HCT116 (cell line): ENCODE measurements around the gene CLEC18A. TPM values are rescaled to one million over a fixed set of nuclear protein-coding genes. Genes with fewer than 3 reads are reported as not detected.

Experiments used
- ATAC-seq: fragments of 200-7000 bp; cut with Tn5 transposase; 2 replicates; pipeline ENCODE4 v1.9.1; 2020; ENCODE audit warnings: mild to moderate bottlenecking, moderate library complexity
- BruUV-seq: library from RNA; stranded (reverse); fragments of 400-500 nt; replicated peaks from 2 replicates; lab custom pipeline; 2021; lab: Mats Ljungman, UMichigan
- CTCF ChIA-PET: fragments of 300-600 bp; sonication (Branson Sonifier 250); formaldehyde crosslinking; loops from one replicate; lab custom pipeline; 2021; ENCODE audit warnings: antibody characterized with exemption; lab: Charles Lee
- POLR2A ChIA-PET: fragments of 300-600, 350-600 bp; sonication (Branson Sonifier 250); formaldehyde crosslinking; loops from one replicate; lab custom pipeline; 2021; ENCODE audit warnings: antibody characterized with exemption; lab: Charles Lee
- RAD21 ChIA-PET, 2 experiments: fragments of 300-600 bp; sonication (Branson Sonifier 250); formaldehyde crosslinking; loops; one replicate each; lab custom pipeline; 2023; ENCODE audit warnings: low total read pairs in 2 of 2; ENCODE audit not compliant: uncharacterized antibody in 2 of 2, unreplicated experiment in 2 of 2, low non-redundant PET in 1 of 2; lab: Charles Lee
- DNase-seq: peaks from one replicate; pipeline ENCODE4 v3.0.0-alpha.2; 2010; ENCODE audit warnings: low read depth, low spot score
- H2AFZ ChIP-seq: fragments of 200-600 bp; shearing (Covaris generic), sonication (generic); 2 replicates; pipeline ENCODE4 v1.6.1; 2017; ENCODE audit warnings: low read depth, mixed run types, mixed read lengths, antibody characterized with exemption, low read length; ENCODE audit not compliant: poor library complexity, severe bottlenecking
- H3K27ac ChIP-seq: 2 replicates; pipeline ENCODE4 v1.5.1; 2012; ENCODE audit warnings: low read depth, low read length
- H3K27me3 ChIP-seq: fragments of 200-600 bp; sonication (generic); 2 replicates; pipeline ENCODE4 v1.6.1; 2016; ENCODE audit warnings: mixed run types, low read length, mixed read lengths; ENCODE audit not compliant: insufficient read depth
- H3K36me3 ChIP-seq, 2 experiments: fragments of 200-500 bp in 1 of 2; fragments of 200-600 bp in 1 of 2; sonication (Bioruptor generic) in 1 of 2; sonication (generic) in 1 of 2; 2 replicates each; pipeline versions ENCODE4 v1.5.1 to v1.6.1; 2014 to 2016; ENCODE audit warnings: low read length in 2 of 2, inconsistent platforms in 1 of 2, mixed read lengths in 1 of 2, mixed run types in 1 of 2; ENCODE audit not compliant: insufficient read depth in 2 of 2, control insufficient read depth in 1 of 2
- H3K4me1 ChIP-seq, 2 experiments: fragments of 200-600 bp in 1 of 2; sonication (generic) in 1 of 2; 2 replicates each; pipeline versions ENCODE4 v1.5.1 to v1.6.1; 2012 to 2017; ENCODE audit warnings: low read length in 2 of 2, inconsistent platforms in 1 of 2, mild to moderate bottlenecking in 1 of 2, mixed read lengths in 1 of 2, mixed run types in 1 of 2, moderate library complexity in 1 of 2; ENCODE audit not compliant: insufficient read depth in 2 of 2, control insufficient read depth in 1 of 2
- H3K4me2 ChIP-seq: fragments of 200-600 bp; sonication (generic); 2 replicates; pipeline ENCODE4 v1.6.1; 2017; ENCODE audit warnings: mixed run types, low read length, mixed read lengths
- H3K4me3 ChIP-seq, 2 experiments: fragments of 200-600 bp in 1 of 2; sonication (generic) in 1 of 2; replicated peaks in 1 of 2; 2 replicates each; pipeline ENCODE4 v1.5.1; 2011 to 2016; ENCODE audit warnings: low read length in 2 of 2, control low read depth in 1 of 2, low read depth in 1 of 2, mild to moderate bottlenecking in 1 of 2, mixed read lengths in 1 of 2, mixed run types in 1 of 2
- H3K79me2 ChIP-seq: fragments of 200-600 bp; sonication (generic); 2 replicates; pipeline ENCODE4 v1.6.1; 2017; ENCODE audit warnings: mild to moderate bottlenecking, mixed run types, low read length, moderate library complexity, mixed read lengths; ENCODE audit not compliant: insufficient read depth
- H3K9ac ChIP-seq: fragments of 200-600 bp; sonication (generic); 2 replicates; pipeline ENCODE4 v1.6.1; 2016; ENCODE audit warnings: low read length, mixed read lengths
- H3K9me2 ChIP-seq: fragments of 200-600 bp; sonication (generic), shearing (Covaris generic); 2 replicates; pipeline ENCODE4 v1.6.1; 2017; ENCODE audit warnings: mixed run types, mild to moderate bottlenecking, moderate library complexity; ENCODE audit not compliant: insufficient read depth
- H3K9me3 ChIP-seq, 2 experiments: fragments of 200-500 bp in 1 of 2; fragments of 200-600 bp in 1 of 2; sonication (Bioruptor generic) in 1 of 2; sonication (generic) in 1 of 2; 2 replicates each; pipeline ENCODE4 v1.6.1; 2014 to 2017; ENCODE audit warnings: low read length in 2 of 2, mixed read lengths in 2 of 2, inconsistent platforms in 1 of 2, low read depth in 1 of 2, mild to moderate bottlenecking in 1 of 2, mixed run types in 1 of 2, moderate library complexity in 1 of 2; ENCODE audit not compliant: control insufficient read depth in 1 of 2, insufficient read depth in 1 of 2
- H4K20me1 ChIP-seq: fragments of 200-600 bp; sonication (generic), shearing (Covaris generic); 2 replicates; pipeline ENCODE4 v1.6.1; 2017; ENCODE audit warnings: mixed run types, mild to moderate bottlenecking, moderate library complexity; ENCODE audit not compliant: insufficient read depth
- ATF3 ChIP-seq: IDR thresholded peaks from 2 replicates; pipeline ENCODE4 v1.6.1; 2012
- CBX3 ChIP-seq: IDR thresholded peaks from 2 replicates; pipeline ENCODE4 v1.6.1; 2012; ENCODE audit warnings: low read depth
- CEBPB ChIP-seq: IDR thresholded peaks from 2 replicates; pipeline ENCODE4 v1.6.1; 2012; ENCODE audit warnings: low read depth
- CTCF ChIP-seq, 3 experiments: fragments of 200-600 bp in 1 of 3; sonication (generic) in 1 of 3; IDR thresholded peaks in 2 of 3; conservative IDR thresholded peaks in 1 of 3; 2 replicates each; pipeline ENCODE4 v1.5.1; 2012 to 2017; ENCODE audit warnings: low read depth in 2 of 3, low read length in 2 of 3, antibody characterized with exemption in 1 of 3, borderline replicate concordance in 1 of 3, control low read depth in 1 of 3, mild to moderate bottlenecking in 1 of 3, mixed read lengths in 1 of 3, mixed run types in 1 of 3, moderate library complexity in 1 of 3; ENCODE audit not compliant: insufficient read depth in 1 of 3
- EGR1 ChIP-seq: IDR thresholded peaks from 2 replicates; pipeline ENCODE4 v1.6.1; 2012; ENCODE audit warnings: low read depth
- ELF1 ChIP-seq: IDR thresholded peaks from 2 replicates; pipeline ENCODE4 v1.6.1; 2012; ENCODE audit warnings: low read depth, borderline replicate concordance
- EZH2phosphoT487 ChIP-seq: fragments of 200-600 bp; IDR thresholded peaks from 2 replicates; pipeline ENCODE4 v1.6.1; 2018; ENCODE audit warnings: antibody characterized with exemption, borderline replicate concordance
- JUND ChIP-seq: IDR thresholded peaks from 2 replicates; pipeline ENCODE4 v1.6.1; 2012
- MAX ChIP-seq: IDR thresholded peaks from 2 replicates; pipeline ENCODE4 v1.6.1; 2012
- POLR2A ChIP-seq: IDR thresholded peaks from 2 replicates; pipeline ENCODE4 v1.7.0; 2011; ENCODE audit warnings: borderline replicate concordance; ENCODE audit not compliant: insufficient read depth, insufficient read length; ENCODE audit errors: extremely low read depth
- RAD21 ChIP-seq: IDR thresholded peaks from 2 replicates; pipeline ENCODE4 v1.6.1; 2012; ENCODE audit warnings: low read depth, mild to moderate bottlenecking
- SIN3A ChIP-seq: IDR thresholded peaks from 2 replicates; pipeline ENCODE4 v1.6.1; 2012; ENCODE audit warnings: low read depth
- SP1 ChIP-seq: IDR thresholded peaks from 2 replicates; pipeline ENCODE4 v1.6.1; 2012; ENCODE audit warnings: low read depth
- SRF ChIP-seq: IDR thresholded peaks from 2 replicates; pipeline ENCODE4 v1.6.1; 2012; ENCODE audit warnings: low read depth
- TCF7L2 ChIP-seq: IDR thresholded peaks from 2 replicates; pipeline ENCODE4 v1.7.0; 2011; ENCODE audit warnings: borderline replicate concordance, inconsistent platforms; ENCODE audit not compliant: insufficient read depth, insufficient read length; ENCODE audit errors: extremely low read depth
- YY1 ChIP-seq: IDR thresholded peaks from 2 replicates; pipeline ENCODE4 v1.6.1; 2011; ENCODE audit warnings: low read length, low read depth, moderate library complexity, mild to moderate bottlenecking; ENCODE audit not compliant: insufficient replicate concordance; ENCODE audit errors: extremely low read depth
- ZBTB33 ChIP-seq: IDR thresholded peaks from 2 replicates; pipeline ENCODE4 v1.6.1; 2011; ENCODE audit warnings: mild to moderate bottlenecking, low read length, moderate library complexity; ENCODE audit not compliant: insufficient replicate concordance; ENCODE audit errors: extremely low read depth
- ZFX ChIP-seq: fragments of 450-650 bp; IDR thresholded peaks from 2 replicates; pipeline ENCODE4 v1.6.1; 2017
- intact Hi-C: fragments of 100-400 bp; cut with micrococcal nuclease; formaldehyde crosslinking; loops from 2 replicates; pipeline ENCODE4 v1.10.0; 2022
- total RNA-seq: library from RNA; stranded (reverse); gene quantifications from one replicate; pipeline ENCODE4 v1.2.1, GENCODE V29; 2021; ENCODE audit not compliant: unreplicated experiment

Gene CLEC18A
- total RNA-seq, 1 experiment from 2014 or later, result 1.0 TPM

GRCh38 chr16:69935740-69936139 is 15.4 kb upstream of the CLEC18A start:
- DNase-seq (no peak), ATAC-seq (no peak)
- no peak overlapping the region for H2AFZ ChIP-seq
- no peaks in the 10 kb centered on the region for H3K4me1 ChIP-seq
- H3K27me3 ChIP-seq, result no peaks in the 10 kb centered on the region
- RAD21 ChIA-PET, result no interaction called here
- H3K27ac ChIP-seq, result no peak overlapping the region
- intact Hi-C loops, result no loop called here
- H4K20me1 ChIP-seq, result no peaks in the 10 kb centered on the region
- H3K36me3 ChIP-seq, result peaks cover 4 to 6% of the 10 kb centered on the region in 2 experiments; a peak in 3 of 4 replicates
- no peak overlapping the region for H3K4me3 ChIP-seq
- CTCF ChIA-PET, result no interaction called here
- no peaks in the 10 kb centered on the region for H3K9me2 ChIP-seq
- H3K4me2 ChIP-seq, result no peak overlapping the region
- POLR2A ChIA-PET, result no interaction called here
- H3K79me2 ChIP-seq, result no peaks in the 10 kb centered on the region
- BruUV-seq, result no TSS peak
- TF ChIP-seq TCF7L2, result no peak
- no peak for TF ChIP-seq SP1
- TF ChIP-seq POLR2A, result no peak
- no peak for TF ChIP-seq MAX
- no peak for TF ChIP-seq RAD21
- TF ChIP-seq CTCF (IDR thresholded peaks at IDR 0.05 in 2 of 3, conservative IDR thresholded peaks at IDR 0.05 in 1 of 3; ENCODE audit: borderline replicate concordance in 1 of 3, insufficient read depth in 1 of 3, low read depth in 2 of 3, low read length in 2 of 3), result no peak
- no peak for TF ChIP-seq EZH2phosphoT487
- no peak for TF ChIP-seq JUND
- no peak for TF ChIP-seq EGR1
- TF ChIP-seq SRF, result no peak
- TF ChIP-seq ATF3, result no peak
- no peak for TF ChIP-seq SIN3A
- TF ChIP-seq CBX3, result no peak
- TF ChIP-seq CEBPB, result no peak
- no peak for TF ChIP-seq ZBTB33
- no peak for TF ChIP-seq YY1
- no peak for TF ChIP-seq ZFX
- TF ChIP-seq ELF1, result no peak
- no peaks in the 10 kb centered on the region for H3K9me3 ChIP-seq
- H3K9ac ChIP-seq, result no peak overlapping the region
